ENCODE data around the gene DIABLO.
A peak's percentile ranks its signal among the peaks of the same experiment; 100 is the strongest.

DIABLO gene
- long read RNA-seq, transcript DIABLO-203 (5 exons, 1,338 nt) = minor isoform, 13 of 392 reads
- long read RNA-seq, transcript DIABLO-202 (6 exons, 1,336 nt) = minor isoform, 59 of 392 reads
- long read RNA-seq, transcript DIABLO-215 (5 exons, 2,569 nt) = minor isoform, 36 of 392 reads
- long read RNA-seq, transcript DIABLO-207 (6 exons, 1,471 nt) = major isoform, 256 of 392 reads
- long read RNA-seq, partial matches to known transcripts = 8 of 392 reads
- long read RNA-seq, other reads (novel, unspliced or antisense) = 7 of 392 reads

DNA sequence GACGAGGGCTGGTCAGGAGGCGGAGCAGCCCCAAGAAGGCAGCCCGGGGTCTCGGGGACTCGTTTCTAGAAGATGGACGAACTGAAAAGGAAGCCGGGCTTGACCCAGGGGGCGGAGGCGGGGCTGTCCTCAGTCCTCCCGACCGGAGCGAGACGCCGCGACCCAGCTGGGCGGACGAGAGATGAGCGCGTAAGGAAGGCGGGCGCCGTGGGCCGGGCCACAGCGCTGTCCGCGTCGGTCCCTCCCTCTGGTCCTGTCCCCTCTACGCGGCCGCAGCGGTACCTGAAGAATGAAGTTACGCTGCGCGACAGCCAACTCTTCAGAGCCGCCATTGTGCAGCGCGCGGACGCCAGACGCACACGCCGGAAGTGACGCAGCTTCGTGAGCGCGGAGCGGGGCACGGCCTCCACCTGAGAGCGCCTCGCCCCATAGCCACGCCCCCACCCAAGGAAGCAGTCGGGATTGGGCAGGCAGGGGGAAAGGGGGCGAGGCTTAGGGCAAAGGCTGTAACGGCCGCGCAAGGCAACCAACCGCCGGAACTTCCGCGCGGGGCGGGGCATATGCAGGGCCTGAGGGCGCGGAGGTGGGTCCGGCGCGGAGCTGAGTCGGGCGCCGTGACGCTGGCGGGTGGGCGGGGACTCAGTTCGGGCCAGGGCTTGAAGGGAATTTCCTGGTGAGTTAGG is at the start of gene DIABLO:
Gene DIABLO, minus strand, starts transcription at position 370 of the 683 bp plus-strand sequence. Its CDS starts 38 bp downstream, at position 332.
- H3K27me3 ChIP-seq (ENCODE audit: insufficient read depth, poor library complexity, severe bottlenecking) = no peaks in the 10 kb centered on the region
- H3K27ac ChIP-seq (replicated peaks) = peak within 1 kb of the TSS; percentile 92
- peak; percentile 96 for TF ChIP-seq POLR2AphosphoS5 (IDR thresholded peaks at IDR 0.05; ENCODE audit: low read depth)
- peak; percentile 80 for TF ChIP-seq GABPA (IDR thresholded peaks at IDR 0.05; ENCODE audit: low read depth)
- TF ChIP-seq REST (IDR thresholded peaks at IDR 0.05; ENCODE audit: insufficient replicate concordance, low read depth) = no peak
- peak; percentile 98 to 100 for DNase-seq (ENCODE audit: low read depth in 1 of 2, low spot score in 1 of 2)
- H3K4me3 ChIP-seq (replicated peaks; ENCODE audit: insufficient read depth, low read length) = peak within 1 kb of the TSS; percentile 98

GRCh38 chr12:122275459-122275858 is 49.6 kb upstream of the DIABLO start:
- H3K4me3 ChIP-seq (replicated peaks; ENCODE audit: insufficient read depth, low read length) = no peak overlapping the region
- DNase-seq (ENCODE audit: low read depth in 1 of 2, low spot score in 1 of 2) = no peak
- no peaks in the 10 kb centered on the region for H3K27me3 ChIP-seq (ENCODE audit: insufficient read depth, poor library complexity, severe bottlenecking)
- peak overlapping the region; percentile 70 for H3K27ac ChIP-seq (replicated peaks)
- TF ChIP-seq SPI1 (IDR thresholded peaks at IDR 0.05; ENCODE audit: borderline replicate concordance, low read depth) (no peak), REST (IDR thresholded peaks at IDR 0.05; ENCODE audit: insufficient replicate concordance, low read depth) (no peak), POLR2AphosphoS5 (IDR thresholded peaks at IDR 0.05; ENCODE audit: low read depth) (no peak), CTCF (IDR thresholded peaks at IDR 0.05; ENCODE audit: insufficient read depth, low read length) (no peak), GABPA (IDR thresholded peaks at IDR 0.05; ENCODE audit: low read depth) (no peak)

DNA sequence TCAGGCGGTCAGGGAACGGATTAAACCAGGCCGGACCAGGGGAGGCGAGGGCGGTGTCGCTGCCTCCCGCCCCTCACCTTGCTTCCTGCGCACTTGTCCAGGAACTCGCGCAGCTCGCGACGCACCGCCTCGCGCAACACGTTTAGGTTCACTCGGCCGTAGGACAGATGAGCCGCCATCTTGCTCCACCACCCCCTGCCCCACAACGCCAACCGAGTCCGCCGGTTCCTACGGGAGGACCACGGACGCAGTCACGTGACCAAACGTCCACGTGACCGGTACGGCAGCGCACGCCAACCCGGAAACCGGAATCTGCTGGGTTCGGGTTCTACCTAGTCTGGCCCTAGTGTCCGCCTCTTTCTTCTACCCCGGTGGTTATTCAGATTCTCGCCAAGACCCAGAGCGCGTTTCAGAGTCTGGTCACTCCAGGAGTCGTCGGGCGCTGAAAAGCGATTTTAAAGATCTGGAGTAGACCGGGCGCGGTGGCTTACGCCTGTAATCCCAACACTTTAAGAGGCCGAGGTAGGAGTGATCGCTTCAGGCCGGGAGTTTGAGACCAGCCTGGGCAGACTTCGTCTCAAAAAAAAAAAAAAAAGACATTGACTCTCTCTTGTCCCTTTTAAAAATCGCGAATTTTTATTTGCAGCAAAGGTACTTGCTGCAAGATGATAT is 40.5 kb upstream of the DIABLO start, which contains the start of gene VPS33A:
Gene VPS33A, minus strand, starts transcription at position 265 of the 672 bp plus-strand sequence. Its CDS starts 86 bp downstream, at position 179.
- Histone ChIP-seq H3K4me3 (replicated peaks; ENCODE audit: insufficient read depth, low read length) (peak within 1 kb of the TSS; percentile 94), H3K27ac (replicated peaks) (peak within 1 kb of the TSS; percentile 82)
- TF ChIP-seq CTCF (IDR thresholded peaks at IDR 0.05; ENCODE audit: insufficient read depth, low read length) (no peak), GABPA (IDR thresholded peaks at IDR 0.05; ENCODE audit: low read depth) (peak; percentile 57), REST (IDR thresholded peaks at IDR 0.05; ENCODE audit: insufficient replicate concordance, low read depth) (no peak), POLR2AphosphoS5 (IDR thresholded peaks at IDR 0.05; ENCODE audit: low read depth) (peak; percentile 95), SPI1 (IDR thresholded peaks at IDR 0.05; ENCODE audit: borderline replicate concordance, low read depth) (no peak)

More for the DNA sequence above, 40.5 kb upstream of the DIABLO start, which contains the start of gene VPS33A:
- no peaks in the 10 kb centered on the region for H3K27me3 ChIP-seq (ENCODE audit: insufficient read depth, poor library complexity, severe bottlenecking)
- peak; percentile 97 to 99 for DNase-seq (ENCODE audit: low read depth in 1 of 2, low spot score in 1 of 2)
